VCaP (cell line): ENCODE measurements around the gene ELAPOR1.

ENCODE experiments used
- H3K27ac ChIP-seq: fragments of 450-650 bp; 2 replicates; pipeline ENCODE4 v1.5.1; 2017
- CTCF ChIP-seq: fragments of 450-650 bp; conservative IDR thresholded peaks from 2 replicates; pipeline ENCODE4 v1.5.1; 2017; ENCODE audit warnings: mild to moderate bottlenecking, moderate library complexity

Gene ELAPOR1

GRCh38 chr1:109131059-109131458, 17.1 kb downstream of the ELAPOR1 start:
- H3K27ac ChIP-seq, result no peak overlapping the region
- no peak for TF ChIP-seq CTCF

- no peak for TF ChIP-seq CTCF
- no peak overlapping the region for H3K27ac ChIP-seq
These were observed 17.9 kb downstream of the ELAPOR1 start for GRCh38 chr1:109131800-109132199.

GRCh38 chr1:109133002-109133706, 19.2 kb downstream of the ELAPOR1 start:
- TF ChIP-seq CTCF, result no peak

GRCh38 chr1:109133815-109134214, 19.9 kb downstream of the ELAPOR1 start:
- no peak for TF ChIP-seq CTCF
- H3K27ac ChIP-seq, result no peak overlapping the region

More at GRCh38 chr1:109133002-109133706, 19.2 kb downstream of the ELAPOR1 start:
- H3K27ac ChIP-seq, result no peak overlapping the region

- H3K27ac ChIP-seq, result no peak overlapping the region
These were observed 20.5 kb downstream of the ELAPOR1 start for GRCh38 chr1:109134423-109134822.

GRCh38 chr1:109135940-109136339, 22.0 kb downstream of the ELAPOR1 start:
- H3K27ac ChIP-seq, result no peak overlapping the region
- no peak for TF ChIP-seq CTCF

More at GRCh38 chr1:109134423-109134822, 20.5 kb downstream of the ELAPOR1 start:
- TF ChIP-seq CTCF, result no peak

GRCh38 chr1:109136766-109137165, 22.9 kb downstream of the ELAPOR1 start:
- no peak for TF ChIP-seq CTCF

More at GRCh38 chr1:109136766-109137165, 22.9 kb downstream of the ELAPOR1 start:
- H3K27ac ChIP-seq, result no peak overlapping the region
